IMR-90 (cell line): ENCODE data around the gene C1orf159. TPM values are rescaled to one million over a fixed set of nuclear protein-coding genes. Genes with fewer than 3 reads are reported as not detected.

Experiments
- ATAC-seq: fragments of 200-7000 bp; cut with Tn5 transposase; 2 replicates; pipeline ENCODE4 v1.9.1; 2020; ENCODE audit warnings: low read depth, mild to moderate bottlenecking, moderate library complexity
- BruUV-seq: library from RNA; stranded (reverse); fragments of 400-500 nt; replicated peaks from 2 replicates; lab custom pipeline; 2021; lab: Mats Ljungman, UMichigan
- CTCF ChIA-PET: fragments of 300-600 bp; formaldehyde crosslinking; extraction: SDS; loops from one replicate; lab custom pipeline; 2021; ENCODE audit warnings: antibody characterized with exemption; lab: Yijun Ruan, JAX
- POLR2A ChIA-PET: fragments of 300-600 bp; sonication (Branson Sonifier 250); formaldehyde crosslinking; loops from one replicate; lab custom pipeline; 2022; ENCODE audit warnings: antibody characterized with exemption; ENCODE audit not compliant: unreplicated experiment; lab: Charles Lee
- DNase-seq: peaks from one replicate; pipeline ENCODE4 v3.0.0; 2013
- H2AFZ ChIP-seq: replicated peaks from 2 replicates; pipeline ENCODE3; 2013; ENCODE audit warnings: low read length, mild to moderate bottlenecking; ENCODE audit not compliant: poor library complexity
- H2AK5ac ChIP-seq: 2 replicates; pipeline ENCODE4 v1.6.1; 2013; ENCODE audit warnings: low read depth, low read length, inconsistent platforms
- H2AK9ac ChIP-seq: replicated peaks from 2 replicates; pipeline ENCODE3; 2013; ENCODE audit warnings: mild to moderate bottlenecking, low read depth, low read length, moderate library complexity; ENCODE audit not compliant: poor library complexity
- H2BK120ac ChIP-seq: 2 replicates; pipeline ENCODE4 v1.6.1; 2013; ENCODE audit warnings: low read depth, low read length, inconsistent platforms
- H2BK15ac ChIP-seq: 3 replicates; pipeline ENCODE4 v1.6.1; 2013; ENCODE audit warnings: low read depth, low read length, inconsistent platforms
- H2BK20ac ChIP-seq: 2 replicates; pipeline ENCODE4 v1.6.1; 2013; ENCODE audit warnings: low read depth, mild to moderate bottlenecking, inconsistent platforms, low read length, moderate library complexity
- H2BK5ac ChIP-seq: 2 replicates; pipeline ENCODE4 v1.6.1; 2013; ENCODE audit warnings: mild to moderate bottlenecking, low read depth, low read length, inconsistent platforms; ENCODE audit not compliant: poor library complexity, severe bottlenecking
- H3K14ac ChIP-seq: replicated peaks from 2 replicates; pipeline ENCODE4 v1.6.1; 2013; ENCODE audit warnings: low read depth, low read length, inconsistent platforms
- H3K18ac ChIP-seq: 2 replicates; pipeline ENCODE4 v1.6.1; 2013; ENCODE audit warnings: low read depth, low read length, control low read depth
- H3K23ac ChIP-seq: 2 replicates; pipeline ENCODE4 v1.6.1; 2013; ENCODE audit warnings: low read depth, low read length, inconsistent platforms
- H3K27ac ChIP-seq: 2 replicates; pipeline ENCODE4 v1.5.1; 2013; ENCODE audit warnings: mild to moderate bottlenecking, control low read depth, low read length; ENCODE audit not compliant: insufficient read depth
- H3K27me3 ChIP-seq: 2 replicates; pipeline ENCODE4 v1.6.1; 2013; ENCODE audit warnings: low read length; ENCODE audit not compliant: control insufficient read depth, insufficient read depth
- H3K36me3 ChIP-seq: 2 replicates; pipeline ENCODE4 v1.6.1; 2013; ENCODE audit warnings: low read length, mixed read lengths; ENCODE audit not compliant: control insufficient read depth, insufficient read depth
- H3K4ac ChIP-seq: 2 replicates; pipeline ENCODE4 v1.6.1; 2013; ENCODE audit warnings: low read depth, low read length, inconsistent platforms
- H3K4me1 ChIP-seq: 2 replicates; pipeline ENCODE4 v1.6.1; 2013; ENCODE audit warnings: low read length, mixed read lengths; ENCODE audit not compliant: control insufficient read depth, insufficient read depth
- H3K4me2 ChIP-seq: 2 replicates; pipeline ENCODE4 v1.6.1; 2013; ENCODE audit warnings: low read depth, mild to moderate bottlenecking, control low read depth, low read length, moderate library complexity
- H3K4me3 ChIP-seq: 2 replicates; pipeline ENCODE4 v1.5.1; 2013; ENCODE audit warnings: low read depth, mild to moderate bottlenecking, control low read depth, low read length, moderate library complexity; ENCODE audit not compliant: insufficient read depth
- H3K56ac ChIP-seq: 2 replicates; pipeline ENCODE4 v1.6.1; 2013; ENCODE audit warnings: low read length, inconsistent platforms; ENCODE audit not compliant: insufficient read depth; ENCODE audit errors: extremely low read depth
- H3K79me1 ChIP-seq, 2 experiments: 2 replicates each; pipeline ENCODE4 v1.6.1; 2013; ENCODE audit warnings: low read length in 2 of 2, inconsistent platforms in 1 of 2, low read depth in 1 of 2
- H3K9ac ChIP-seq: 2 replicates; pipeline ENCODE4 v1.6.1; 2013; ENCODE audit warnings: low read depth, low read length, control low read depth
- H3K9me1 ChIP-seq: 2 replicates; pipeline ENCODE4 v1.6.1; 2013; ENCODE audit warnings: low read length, inconsistent platforms; ENCODE audit not compliant: insufficient read depth
- H3K9me3 ChIP-seq: 2 replicates; pipeline ENCODE4 v1.6.1; 2013; ENCODE audit warnings: low read length; ENCODE audit not compliant: control insufficient read depth, insufficient read depth
- H4K20me1 ChIP-seq: 2 replicates; pipeline ENCODE4 v1.6.1; 2013; ENCODE audit warnings: low read length, inconsistent platforms; ENCODE audit not compliant: insufficient read depth
- H4K5ac ChIP-seq: 2 replicates; pipeline ENCODE4 v1.6.1; 2013; ENCODE audit warnings: mild to moderate bottlenecking, low read depth, low read length, control low read depth
- H4K8ac ChIP-seq, 2 experiments: 2 replicates each; pipeline ENCODE4 v1.6.1; 2013; ENCODE audit warnings: low read depth in 2 of 2, low read length in 2 of 2, control low read depth in 1 of 2, inconsistent platforms in 1 of 2
- H4K91ac ChIP-seq: 2 replicates; pipeline ENCODE4 v1.6.1; 2013; ENCODE audit warnings: low read depth, low read length, inconsistent platforms; ENCODE audit not compliant: insufficient read depth
- BHLHE40 ChIP-seq: fragments of 150-350 bp; IDR thresholded peaks from 2 replicates; pipeline ENCODE4 v1.6.1; 2016; ENCODE audit warnings: mild to moderate bottlenecking, low read depth, low read length
- CEBPB ChIP-seq: IDR thresholded peaks from 2 replicates; pipeline ENCODE4 v1.6.1; 2012; ENCODE audit warnings: low read depth, low read length, improper control_type of control experiment
- CHD1 ChIP-seq: IDR thresholded peaks from 2 replicates; pipeline ENCODE4 v1.6.1; 2012; ENCODE audit warnings: low read depth, low read length, improper control_type of control experiment
- CTCF ChIP-seq: conservative IDR thresholded peaks from 2 replicates; pipeline ENCODE4 v1.5.1; 2012; ENCODE audit warnings: mild to moderate bottlenecking, low read depth, low read length, improper control_type of control experiment
- ELK1 ChIP-seq: fragments of 150-350 bp; IDR thresholded peaks from 2 replicates; pipeline ENCODE4 v1.6.1; 2016; ENCODE audit warnings: low read depth, mild to moderate bottlenecking, low read length, moderate library complexity, borderline replicate concordance
- FOS ChIP-seq: fragments of 150-350 bp; IDR thresholded peaks from 2 replicates; pipeline ENCODE4 v1.6.1; 2016; ENCODE audit warnings: low read depth, low read length
- MAFK ChIP-seq: IDR thresholded peaks from 2 replicates; pipeline ENCODE4 v1.6.1; 2012; ENCODE audit warnings: low read depth, low read length, improper control_type of control experiment
- MAZ ChIP-seq: IDR thresholded peaks from 2 replicates; pipeline ENCODE4 v1.6.1; 2012; ENCODE audit warnings: low read depth, mild to moderate bottlenecking, low read length, improper control_type of control experiment, moderate library complexity, borderline replicate concordance
- MXI1 ChIP-seq: IDR thresholded peaks from 2 replicates; pipeline ENCODE4 v1.6.1; 2012; ENCODE audit warnings: low read depth, mild to moderate bottlenecking, low read length, moderate library complexity, borderline replicate concordance
- NFE2L2 ChIP-seq: fragments of 150-350 bp; IDR thresholded peaks from 2 replicates; pipeline ENCODE4 v1.6.1; 2016; ENCODE audit warnings: low read depth, mild to moderate bottlenecking, low read length
- POLR2A ChIP-seq: IDR thresholded peaks from 2 replicates; pipeline ENCODE4 v1.6.1; 2012; ENCODE audit warnings: mild to moderate bottlenecking, low read depth, low read length
- RAD21 ChIP-seq: IDR thresholded peaks from 2 replicates; pipeline ENCODE4 v1.6.1; 2012; ENCODE audit warnings: low read length, improper control_type of control experiment
- RCOR1 ChIP-seq: IDR thresholded peaks from 2 replicates; pipeline ENCODE4 v1.6.1; 2012; ENCODE audit warnings: mild to moderate bottlenecking, low read length, improper control_type of control experiment; ENCODE audit not compliant: insufficient replicate concordance
- RFX5 ChIP-seq: IDR thresholded peaks from 2 replicates; pipeline ENCODE4 v1.8.0; 2012; ENCODE audit warnings: low read depth, mild to moderate bottlenecking, low read length, moderate library complexity
- SMC3 ChIP-seq: fragments of 150-350 bp; IDR thresholded peaks from 2 replicates; pipeline ENCODE4 v1.6.1; 2016; ENCODE audit warnings: low read depth, mild to moderate bottlenecking, antibody characterized with exemption, low read length, moderate library complexity
- USF2 ChIP-seq: fragments of 150-350 bp; IDR thresholded peaks from 2 replicates; pipeline ENCODE4 v1.6.1; 2017; ENCODE audit warnings: mild to moderate bottlenecking, antibody characterized with exemption, low read length, low read depth
- WGBS, 2 experiments: methylation state at CpG; one replicate each; pipeline versions ENCODE4 v1.1.5 to v1.1.7; 2013; ENCODE audit warnings: missing lambda C conversion rate in 2 of 2; ENCODE audit not compliant: insufficient read length in 1 of 2; ENCODE audit errors: extremely low coverage in 2 of 2; 5-methylcytosine and 5-hydroxymethylcytosine counted together
- dilution Hi-C: fragments of 300-500 bp; cut with HindIII; formaldehyde crosslinking; loops from one replicate; pipeline ENCODE4 v1.14.3; 2018; ENCODE audit warnings: low sequenced_read_pairs; ENCODE audit not compliant: unreplicated experiment
- in situ Hi-C: fragments of 300-500 bp; cut with MboI; formaldehyde crosslinking; loops from 3 replicates; pipeline ENCODE4 v1.14.3; 2019; ENCODE audit warnings: low sequenced_read_pairs, inconsistent platforms, mixed read lengths
- intact Hi-C: fragments of 100-400 bp; cut with micrococcal nuclease; formaldehyde crosslinking; loops from 2 replicates; pipeline ENCODE4 v1.10.0; 2022
- polyA plus RNA-seq, 3 experiments: library from polyadenylated mRNA; depleted of rRNA; stranded (reverse); fragments of >200 nt; gene quantifications; 2 replicates each; pipeline ENCODE4 v1.2.3, GENCODE V29; 2012; ENCODE audit warnings: low replicate concordance in 1 of 3
- total RNA-seq: library from RNA; depleted of rRNA; stranded (reverse); fragments of >200 nt; gene quantifications from 2 replicates; pipeline ENCODE4 v1.2.3, GENCODE V29; 2012

Gene C1orf159
- total and polyA plus RNA-seq, 2 of the 4 experiments (the other 2 are of a cell fraction), result 2.9 to 12.6 TPM

- no peak overlapping the region for H3K14ac ChIP-seq
- intact Hi-C loops, result no loop called here
- peaks cover 54% of the 10 kb centered on the region for H3K36me3 ChIP-seq
- no peak overlapping the region for H3K4me3 ChIP-seq
- H3K4me2 ChIP-seq, result no peak overlapping the region
- no peak for TF ChIP-seq CTCF
- no peak for TF ChIP-seq RFX5
- no peak for TF ChIP-seq FOS
- TF ChIP-seq MXI1, result no peak
- TF ChIP-seq POLR2A, result no peak
- no peak for TF ChIP-seq MAFK
- TF ChIP-seq CEBPB, result no peak
- TF ChIP-seq NFE2L2, result no peak
- TF ChIP-seq SMC3, result no peak
- no peak for TF ChIP-seq USF2
- no peak for TF ChIP-seq BHLHE40
- no peak for TF ChIP-seq ELK1
- no peak for TF ChIP-seq CHD1
- no peak for TF ChIP-seq MAZ
- no peak for TF ChIP-seq RCOR1
- no peak for TF ChIP-seq RAD21
- H3K18ac ChIP-seq, result no peak overlapping the region
- WGBS, 2 experiments, result 95% methylated on average over 8 of the region's 18 CpGs; no CpG with 5 or more reads in 1 of the 2 experiments
- H4K5ac ChIP-seq, result no peak overlapping the region
- ChIA-PET POLR2A (no interaction called here), CTCF (no interaction called here)
- H2AK5ac ChIP-seq, result no peak overlapping the region
- no peaks in the 10 kb centered on the region for H3K4me1 ChIP-seq
- H4K91ac ChIP-seq, result no peak overlapping the region
- dilution Hi-C loops, result no loop called here
- H3K56ac ChIP-seq, result no peak overlapping the region
- DNase-seq, result no peak
- no peak overlapping the region for H2AFZ ChIP-seq
- H3K27me3 ChIP-seq, result no peaks in the 10 kb centered on the region
- H3K9ac ChIP-seq, result no peak overlapping the region
- H3K9me1 ChIP-seq, result no peaks in the 10 kb centered on the region
- no peak overlapping the region for H3K27ac ChIP-seq
- no peak overlapping the region for H2BK5ac ChIP-seq
- in situ Hi-C loops, result no loop called here
- H2BK120ac ChIP-seq, result no peak overlapping the region
- H3K9me3 ChIP-seq, result no peaks in the 10 kb centered on the region
- no peak overlapping the region for H2BK15ac ChIP-seq
- peaks cover 5 to 9% of the 10 kb centered on the region in 2 experiments; a peak in 2 of 4 replicates for H3K79me1 ChIP-seq
- no peak overlapping the region for H4K8ac ChIP-seq
- H2AK9ac ChIP-seq, result no peak overlapping the region
- no peak for ATAC-seq
- H2BK20ac ChIP-seq, result no peak overlapping the region
- no TSS peak for BruUV-seq
- H4K20me1 ChIP-seq, result peaks cover 6% of the 10 kb centered on the region
- no peak overlapping the region for H3K4ac ChIP-seq
- no peak overlapping the region for H3K23ac ChIP-seq
These were observed 61.7 kb downstream of the C1orf159 start for GRCh38 chr1:1054099-1054700.
